Measurements from ENCODE around the gene SMYD3. TPM values are rescaled to one million over a fixed set of nuclear protein-coding genes. Genes with fewer than 3 reads are reported as not detected.

Gene SMYD3
- total RNA-seq, 3 donors from 2014 or later = 16.3 to 18.0 (median 16.4) TPM

DNA sequence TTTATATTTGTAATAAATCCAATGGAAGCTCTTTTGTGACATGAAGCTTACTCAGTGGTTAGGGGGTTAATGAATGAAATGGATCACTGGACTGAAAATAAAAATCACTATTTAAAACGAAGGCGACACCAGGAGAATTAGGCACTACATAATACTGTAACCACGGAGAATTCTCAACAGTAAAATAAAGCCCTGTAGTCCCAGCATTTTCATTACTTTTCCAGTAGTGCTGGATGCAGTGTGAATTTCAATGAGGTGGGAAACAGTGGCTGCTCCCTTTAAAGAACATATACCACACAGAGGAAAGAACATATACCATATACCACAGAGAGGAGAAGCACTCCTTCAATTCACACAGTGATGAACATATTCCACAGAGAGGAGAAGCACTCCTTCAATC lies 275.0 kb downstream of the SMYD3 start:
- TF ChIP-seq, protein P1, sequence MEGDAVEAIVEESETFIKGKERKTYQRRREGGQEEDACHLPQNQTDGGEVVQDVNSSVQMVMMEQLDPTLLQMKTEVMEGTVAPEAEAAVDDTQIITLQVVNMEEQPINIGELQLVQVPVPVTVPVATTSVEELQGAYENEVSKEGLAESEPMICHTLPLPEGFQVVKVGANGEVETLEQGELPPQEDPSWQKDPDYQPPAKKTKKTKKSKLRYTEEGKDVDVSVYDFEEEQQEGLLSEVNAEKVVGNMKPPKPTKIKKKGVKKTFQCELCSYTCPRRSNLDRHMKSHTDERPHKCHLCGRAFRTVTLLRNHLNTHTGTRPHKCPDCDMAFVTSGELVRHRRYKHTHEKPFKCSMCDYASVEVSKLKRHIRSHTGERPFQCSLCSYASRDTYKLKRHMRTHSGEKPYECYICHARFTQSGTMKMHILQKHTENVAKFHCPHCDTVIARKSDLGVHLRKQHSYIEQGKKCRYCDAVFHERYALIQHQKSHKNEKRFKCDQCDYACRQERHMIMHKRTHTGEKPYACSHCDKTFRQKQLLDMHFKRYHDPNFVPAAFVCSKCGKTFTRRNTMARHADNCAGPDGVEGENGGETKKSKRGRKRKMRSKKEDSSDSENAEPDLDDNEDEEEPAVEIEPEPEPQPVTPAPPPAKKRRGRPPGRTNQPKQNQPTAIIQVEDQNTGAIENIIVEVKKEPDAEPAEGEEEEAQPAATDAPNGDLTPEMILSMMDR (IDR thresholded peaks at IDR 0.05) = no peak
- H3K4me3 ChIP-seq = no peak overlapping the region
- DNase-seq (no peak), ATAC-seq (no peak)
- no peaks in the 10 kb centered on the region for H3K9me3 ChIP-seq
- H3K4me1 ChIP-seq (ENCODE audit: low read depth) = no peaks in the 10 kb centered on the region
- intact Hi-C loops (cut with DNase I, micrococcal nuclease) = no loop called here
- H3K36me3 ChIP-seq (ENCODE audit: low read depth) = no peaks in the 10 kb centered on the region

DNA sequence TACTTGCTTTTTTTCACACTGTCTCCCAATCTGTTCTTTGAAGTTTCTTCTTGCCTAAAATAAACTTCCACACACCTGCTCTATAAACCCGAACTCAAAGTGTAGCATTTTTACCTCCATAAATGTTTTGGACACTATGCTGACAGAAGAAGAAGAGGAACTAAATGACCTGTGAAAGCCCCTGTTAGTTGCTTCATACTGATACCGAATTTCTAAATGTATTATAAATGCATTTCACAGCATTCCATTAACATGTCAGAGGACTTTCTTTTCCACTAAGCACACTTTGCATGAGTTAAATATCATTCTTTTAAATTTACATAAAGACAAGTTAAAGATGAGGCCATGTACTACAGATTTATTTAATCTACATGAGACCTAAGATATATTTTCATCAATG lies 281.0 kb downstream of the SMYD3 start:
- intact Hi-C loops (cut with DNase I, micrococcal nuclease) = no loop called here
- no peaks in the 10 kb centered on the region for H3K9me3 ChIP-seq
- no peak for ATAC-seq
- TF ChIP-seq, protein P1 (IDR thresholded peaks at IDR 0.05) = no peak
- no peak overlapping the region for H3K4me3 ChIP-seq
- H3K4me1 ChIP-seq (ENCODE audit: low read depth) = no peaks in the 10 kb centered on the region
- DNase-seq = no peak
- H3K36me3 ChIP-seq (ENCODE audit: low read depth) = no peaks in the 10 kb centered on the region

DNA sequence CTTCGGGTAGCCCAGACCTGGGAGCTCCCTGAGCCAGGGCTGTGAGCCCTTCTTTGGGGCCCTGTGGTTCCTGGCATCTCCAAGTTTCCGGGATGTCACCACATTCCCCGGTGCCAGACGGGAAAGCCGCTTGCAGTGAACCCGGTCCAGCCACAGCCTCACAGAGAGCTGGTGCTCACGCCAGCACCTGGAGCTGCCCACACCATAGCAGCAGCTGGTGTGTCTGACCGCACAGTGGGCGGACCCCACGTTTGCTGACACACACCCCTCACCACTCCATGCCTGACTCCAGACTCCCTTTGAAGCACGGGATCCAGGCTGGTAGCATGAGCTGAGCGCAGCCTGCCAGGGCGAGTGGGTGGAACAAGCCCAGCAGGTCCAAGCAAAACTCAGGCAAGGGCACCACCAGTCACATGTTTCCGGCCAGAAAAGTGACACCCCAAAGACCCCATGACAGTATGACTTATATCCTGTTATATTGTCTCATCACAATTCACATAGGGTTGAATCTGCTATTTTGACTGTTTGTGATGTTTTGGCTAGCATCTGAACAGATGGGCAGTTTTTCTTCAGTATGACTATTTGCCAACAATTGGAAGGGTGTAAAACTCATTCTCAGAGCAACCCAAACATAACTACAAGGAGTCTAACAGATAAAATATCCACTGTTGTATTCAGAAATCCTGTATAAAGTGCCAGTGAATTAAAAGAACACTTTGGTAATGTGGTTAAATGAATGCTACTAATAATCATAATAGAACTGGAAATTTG lies 285.4 kb downstream of the SMYD3 start:
- Histone ChIP-seq H3K9me3 (no peaks in the 10 kb centered on the region), H3K4me1 (ENCODE audit: low read depth) (no peaks in the 10 kb centered on the region), H3K36me3 (ENCODE audit: low read depth) (no peaks in the 10 kb centered on the region), H3K4me3 (no peak overlapping the region)
- no peak for ATAC-seq
- TF ChIP-seq, protein P1 (IDR thresholded peaks at IDR 0.05) = no peak
- intact Hi-C loops (cut with DNase I, micrococcal nuclease) = no loop called here
- no peak for DNase-seq

DNA sequence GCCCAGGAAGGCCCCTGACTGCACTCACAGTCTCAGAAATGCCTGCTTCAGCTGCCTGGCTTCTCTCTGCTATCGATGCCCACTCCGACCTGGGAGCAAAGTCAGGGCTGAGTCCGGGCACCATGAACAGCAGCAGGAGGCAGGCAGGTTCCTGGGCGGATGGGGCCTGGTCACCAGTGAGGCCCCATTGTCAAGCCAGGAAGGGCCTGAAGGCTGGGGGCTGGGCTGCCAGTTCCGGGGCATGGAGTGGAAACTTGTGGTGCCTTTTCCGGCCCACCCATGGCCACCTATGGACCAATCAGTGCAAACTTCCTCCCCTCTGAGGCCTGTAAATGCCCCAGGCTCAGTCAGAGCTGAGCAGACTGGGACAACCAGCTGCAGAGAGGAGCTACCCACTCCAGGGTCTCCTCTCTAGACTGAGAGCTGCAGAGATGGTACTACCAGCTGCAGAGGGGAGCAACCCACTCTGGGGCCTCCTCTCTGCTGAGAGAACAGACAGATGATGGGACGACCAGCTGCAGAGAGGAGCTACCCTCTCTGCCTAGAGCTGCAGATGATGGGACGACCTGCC lies 286.5 kb downstream of the SMYD3 start:
- DNase-seq (no peak), ATAC-seq (no peak)
- Histone ChIP-seq H3K9me3 (no peaks in the 10 kb centered on the region), H3K4me3 (no peak overlapping the region), H3K36me3 (ENCODE audit: low read depth) (no peaks in the 10 kb centered on the region), H3K4me1 (ENCODE audit: low read depth) (no peaks in the 10 kb centered on the region)
- TF ChIP-seq, protein P1 (IDR thresholded peaks at IDR 0.05) = no peak
- intact Hi-C loops (cut with DNase I, micrococcal nuclease) = no loop called here

DNA sequence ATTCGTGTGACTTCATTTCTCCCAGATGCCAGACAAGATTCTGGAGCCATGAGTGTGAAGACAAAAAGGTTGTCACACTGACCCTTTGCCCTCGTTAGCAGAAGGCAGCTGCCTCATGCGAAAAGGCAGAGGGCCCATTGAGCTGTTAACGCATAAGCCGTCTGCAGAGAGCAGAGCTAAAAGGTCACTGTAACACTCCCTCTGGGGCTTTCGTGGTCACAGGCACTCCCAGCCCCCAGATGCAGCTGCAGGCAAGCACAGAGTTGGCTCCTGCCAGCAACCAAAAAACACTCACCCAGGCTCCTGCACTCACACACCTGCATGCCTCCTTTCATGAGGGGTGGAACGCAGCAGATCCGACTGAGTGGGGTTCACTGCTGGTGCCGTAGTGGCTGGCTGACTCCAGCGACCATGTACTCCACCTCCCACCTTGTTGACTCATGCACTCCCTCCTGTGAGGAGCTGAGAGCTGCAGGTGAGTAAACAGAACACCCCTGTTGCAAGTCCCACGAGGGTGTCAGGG lies 287.5 kb downstream of the SMYD3 start:
- intact Hi-C loops (cut with DNase I, micrococcal nuclease) = no loop called here
- H3K4me3 ChIP-seq = no peak overlapping the region
- DNase-seq = no peak
- H3K4me1 ChIP-seq (ENCODE audit: low read depth) = no peaks in the 10 kb centered on the region
- H3K9me3 ChIP-seq = no peaks in the 10 kb centered on the region
- peak; percentile 27 for ATAC-seq
- H3K36me3 ChIP-seq (ENCODE audit: low read depth) = no peaks in the 10 kb centered on the region
- TF ChIP-seq, protein P1 (IDR thresholded peaks at IDR 0.05) = no peak

Measured in mucosa of descending colon (tissue), 3 donors.